Stimulated activated CD4-positive, alpha-beta T cell treated with anti-CD3 and anti-CD28 coated beads, Interleukin-15, amount 100 ng/mL, for 48 hours (primary cell): ENCODE data around the gene NOP58.
"Not testable (repeated sequence)": the region's sequence is repeated elsewhere in the genome, so short reads cannot be mapped to it uniquely, and the experiment has no call there.

Experiments
- DNase-seq, 2 donors: peaks; one replicate each; pipeline ENCODE4 v3.0.0-alpha.2; 2020; ENCODE audit warnings: low read depth in 2 of 2

Gene NOP58

DNA sequence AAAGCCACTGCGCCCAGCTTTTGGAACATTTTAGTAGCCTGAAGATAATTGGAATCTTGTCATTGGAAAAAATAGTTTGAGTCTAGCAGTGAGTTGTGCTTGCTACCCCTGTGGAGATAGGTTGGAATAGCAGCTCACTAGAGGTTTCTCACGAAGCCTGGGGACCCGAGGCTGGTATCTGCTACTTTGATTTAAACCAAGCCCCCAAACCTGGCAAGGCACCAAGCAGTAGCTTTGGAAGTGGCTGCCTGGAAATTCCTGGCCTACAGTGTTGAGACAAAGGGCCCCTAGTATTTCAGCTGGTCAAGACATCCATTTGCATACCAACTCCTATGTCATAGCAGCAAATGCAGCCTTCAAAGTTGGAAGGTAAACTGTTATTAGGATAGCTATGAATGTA, 42.1 kb downstream of the NOP58 start:
- DNase-seq = no peak

DNA sequence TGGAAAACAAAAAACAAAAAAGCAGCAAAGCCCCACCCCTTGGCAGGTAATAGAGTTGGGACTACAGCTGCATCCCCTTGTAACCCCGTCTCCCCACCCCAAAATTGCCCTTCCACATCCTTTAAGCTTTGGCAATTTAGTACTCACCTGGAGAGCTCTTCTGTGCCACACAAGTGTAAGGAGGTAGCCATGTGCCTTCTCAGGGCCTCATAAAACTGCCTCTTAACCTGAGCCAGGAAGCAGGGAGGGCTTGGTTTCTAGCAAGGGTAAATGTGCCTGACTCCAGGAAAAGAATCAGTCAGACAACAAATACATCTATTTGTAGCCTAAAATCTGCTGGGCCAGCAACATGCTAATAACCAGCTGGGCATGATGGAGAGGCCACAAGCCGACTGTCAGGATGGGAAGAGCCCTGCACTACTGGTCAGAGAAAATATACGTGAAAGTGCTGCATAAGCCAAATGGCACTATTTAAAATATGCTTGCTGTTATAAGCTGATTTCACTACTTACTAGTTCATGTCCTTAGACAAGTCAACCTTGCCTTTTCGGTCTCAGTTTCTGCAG, 46.3 kb downstream of the NOP58 start:
- no peak for DNase-seq

GRCh38 chr2:202314116-202314515, 48.6 kb downstream of the NOP58 start:
- DNase-seq = no peak

DNA sequence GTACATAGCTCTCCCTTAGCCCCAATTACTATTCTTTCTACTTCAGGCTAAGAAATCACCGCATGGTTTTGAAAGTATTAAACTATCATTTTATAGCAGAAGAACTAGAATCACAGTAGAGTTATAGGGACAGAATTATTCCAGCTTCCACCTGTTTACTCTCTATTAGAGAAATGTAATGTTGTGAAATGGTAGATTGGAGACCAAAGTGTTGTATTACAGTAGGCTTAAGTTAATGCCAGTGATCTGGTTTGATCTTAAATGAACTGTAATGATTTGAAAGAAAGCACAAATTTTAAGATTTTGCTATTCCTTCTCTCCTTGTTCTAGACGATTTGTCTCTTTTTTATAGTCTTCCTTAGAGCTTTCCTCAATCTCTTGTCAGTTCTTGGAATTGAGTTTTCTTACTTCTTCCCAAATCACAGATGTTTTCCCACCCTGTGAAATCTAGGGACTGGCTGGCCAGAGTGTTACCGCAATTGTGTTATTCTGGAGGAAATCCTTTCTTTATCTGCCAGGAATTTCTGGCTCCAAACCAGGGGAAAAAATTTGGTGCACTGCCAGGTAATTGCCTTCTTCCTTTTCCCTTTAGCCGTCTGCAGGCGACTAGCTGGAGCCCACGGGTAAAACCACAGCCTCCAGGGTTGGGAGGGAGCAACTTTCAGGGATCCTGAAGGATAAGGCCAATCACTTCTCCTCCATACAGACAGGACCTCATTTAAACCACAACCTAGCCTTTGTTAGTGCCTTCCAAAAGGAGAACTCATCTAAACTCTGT, 51.7 kb downstream of the NOP58 start:
- no peak for DNase-seq

- not testable (repeated sequence) for DNase-seq
Observed at GRCh38 chr2:202320362-202320761, 54.8 kb downstream of the NOP58 start.

DNA sequence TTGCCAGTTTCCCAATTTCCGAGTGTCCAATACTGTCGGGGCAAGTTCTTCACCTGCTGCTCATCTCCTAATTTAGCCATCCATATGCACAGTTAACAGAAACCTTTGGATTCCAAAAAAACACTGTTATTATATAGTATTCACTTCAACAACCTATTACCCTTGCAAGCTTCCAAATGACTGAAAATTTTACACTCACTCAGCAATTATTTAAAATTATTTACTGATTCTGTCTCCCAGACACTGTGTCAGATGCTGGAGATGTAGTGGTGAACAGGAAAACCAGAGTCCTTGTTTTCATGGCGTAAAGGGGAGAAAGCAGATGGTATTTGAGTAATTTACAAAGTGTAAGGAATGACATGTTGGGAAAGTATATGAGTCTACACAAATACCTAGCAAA, 56.9 kb downstream of the NOP58 start:
- no peak for DNase-seq

DNA sequence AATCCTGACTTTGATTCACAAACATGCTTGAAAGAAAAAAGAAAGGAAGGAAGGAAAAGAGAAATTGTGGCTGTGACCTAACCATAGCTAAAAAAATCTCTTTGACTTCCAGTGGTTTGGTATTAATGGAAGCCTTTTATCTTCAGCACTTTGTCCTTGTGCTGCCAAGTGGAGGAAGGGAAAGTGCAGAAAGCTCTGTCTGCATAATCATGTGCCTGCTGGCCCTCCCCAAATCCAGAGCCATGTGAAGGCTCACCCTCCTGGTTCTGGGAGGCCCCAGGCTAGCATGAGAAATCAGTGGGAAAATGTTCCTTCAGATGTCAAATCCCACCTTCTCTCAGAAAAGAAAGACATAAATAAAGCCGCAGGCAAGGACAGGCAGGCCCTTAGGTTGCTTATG, 62.3 kb downstream of the NOP58 start:
- DNase-seq = no peak

DNA sequence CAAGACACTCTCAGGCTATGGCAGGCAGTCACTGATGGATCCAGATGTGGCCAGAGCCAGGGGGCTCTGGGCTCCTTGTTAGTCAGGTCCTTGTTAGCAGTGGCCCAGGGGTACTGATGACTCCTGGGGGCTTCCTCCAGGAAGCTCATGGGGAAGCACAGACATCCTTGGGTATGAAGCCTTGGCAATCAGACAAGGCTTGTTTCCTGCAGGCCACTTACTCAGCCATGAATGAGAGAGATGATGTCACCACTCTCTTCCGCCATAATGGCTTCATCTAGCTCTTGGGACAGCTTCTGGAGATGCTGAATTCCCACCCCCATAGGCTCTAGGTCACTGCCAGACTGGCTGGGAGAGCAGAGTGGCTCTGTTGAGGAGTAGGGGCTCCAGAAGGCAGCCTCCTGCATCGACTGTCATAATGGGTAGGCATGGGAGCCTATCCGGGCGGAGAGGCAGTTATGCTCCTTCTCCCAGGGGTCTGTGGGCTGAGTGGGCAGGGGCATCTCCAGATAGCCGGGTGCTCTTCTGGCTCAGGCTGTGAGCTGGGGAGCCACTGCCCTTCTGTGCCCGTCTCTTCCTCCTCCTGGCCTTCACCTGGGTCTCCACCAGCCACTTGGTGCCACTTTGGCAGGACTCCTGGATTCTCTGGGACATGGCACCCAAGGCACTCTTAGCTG, 70.4 kb downstream of the NOP58 start:
- no peak for DNase-seq

DNA sequence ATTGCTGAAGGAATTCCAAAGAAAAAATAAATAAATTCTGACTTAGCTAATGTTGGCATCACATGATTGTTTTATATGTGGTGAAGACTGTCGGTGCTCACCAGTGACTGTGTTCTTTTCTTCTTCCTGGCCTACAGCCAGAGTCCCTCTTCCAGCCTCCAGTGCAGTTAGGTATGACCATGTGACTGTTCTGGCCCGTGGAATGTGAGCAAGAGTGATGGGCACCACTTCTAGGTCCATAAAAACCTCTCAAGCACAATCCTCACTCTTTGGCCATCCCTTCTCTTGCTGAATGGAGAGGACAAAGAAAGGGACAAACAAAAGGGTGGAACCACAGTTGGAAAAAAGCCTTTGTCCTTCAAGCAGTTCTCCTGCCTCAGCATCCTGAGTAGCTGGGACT, 71.6 kb downstream of the NOP58 start:
- DNase-seq = no peak

GRCh38 chr2:202337706-202338346, 72.3 kb downstream of the NOP58 start:
- no peak for DNase-seq

- DNase-seq = no peak
Observed at GRCh38 chr2:202339071-202339870, 73.7 kb downstream of the NOP58 start.

GRCh38 chr2:202344178-202344577, 78.6 kb downstream of the NOP58 start:
- DNase-seq = no peak

DNA sequence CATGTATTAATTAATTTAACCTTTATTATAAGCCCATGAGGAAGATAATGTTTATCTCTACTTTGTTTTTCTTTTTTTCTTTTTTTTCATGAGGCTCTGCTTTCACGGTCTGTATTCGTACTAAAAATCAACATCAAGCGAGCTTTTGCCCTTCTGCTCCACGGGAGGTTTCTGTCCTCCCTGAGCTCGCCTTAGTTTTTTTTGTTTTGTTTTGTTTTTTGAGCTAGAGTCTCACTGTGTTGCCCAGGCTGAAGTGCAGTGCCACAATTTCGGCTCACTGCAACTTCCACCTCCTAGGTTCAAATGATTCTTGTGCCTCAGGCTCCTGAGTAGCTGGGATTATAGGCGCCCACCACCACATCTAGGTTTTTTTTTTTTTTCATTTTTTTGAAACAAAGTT, 80.6 kb downstream of the NOP58 start:
- DNase-seq = no peak
